Astrocyte (in vitro differentiated cells and primary cell): ENCODE results near the gene ACACA. TPM values are rescaled to one million over a fixed set of nuclear protein-coding genes. Genes with fewer than 3 reads are reported as not detected.

Experiments used
- DNase-seq: peaks from one replicate; pipeline ENCODE4 v3.0.0-alpha.2; 2010; ENCODE audit warnings: low read depth
- FAIRE-seq: peaks from 2 replicates; lab custom pipeline; 2011; peaks lifted over from hg19 to GRCh38; lab: Jason Lieb, UNC
- H2AFZ ChIP-seq: 2 replicates; pipeline ENCODE4 v1.6.0; 2012; ENCODE audit warnings: low read depth, low read length, inconsistent platforms
- H3K27ac ChIP-seq: 2 replicates; pipeline ENCODE4 v1.5.1; 2011; ENCODE audit warnings: low read depth, low read length, inconsistent platforms
- H3K27me3 ChIP-seq: 2 replicates; pipeline ENCODE4 v1.6.0; 2011; ENCODE audit warnings: low read length, inconsistent platforms; ENCODE audit not compliant: insufficient read depth
- H3K36me3 ChIP-seq: 2 replicates; pipeline ENCODE4 v1.5.1; 2011; ENCODE audit warnings: low read length, inconsistent platforms; ENCODE audit not compliant: insufficient read depth
- H3K4me1 ChIP-seq: 2 replicates; pipeline ENCODE4 v1.5.1; 2011; ENCODE audit warnings: low read length, inconsistent platforms; ENCODE audit not compliant: insufficient read depth
- H3K4me2 ChIP-seq: 2 replicates; pipeline ENCODE4 v1.6.0; 2012; ENCODE audit warnings: low read length, inconsistent platforms
- H3K4me3 ChIP-seq: 2 replicates; pipeline ENCODE4 v1.5.1; 2011; ENCODE audit warnings: low read depth, mild to moderate bottlenecking, low read length, inconsistent platforms; ENCODE audit not compliant: insufficient read depth
- H3K79me2 ChIP-seq: 2 replicates; pipeline ENCODE4 v1.6.0; 2012; ENCODE audit warnings: mild to moderate bottlenecking, low read length, inconsistent platforms; ENCODE audit not compliant: insufficient read depth
- H3K9ac ChIP-seq: 2 replicates; pipeline ENCODE4 v1.6.0; 2012; ENCODE audit warnings: mild to moderate bottlenecking, low read length, inconsistent platforms
- H3K9me3 ChIP-seq: 2 replicates; pipeline ENCODE4 v1.5.1; 2012; ENCODE audit warnings: low read depth, mild to moderate bottlenecking, low read length, inconsistent platforms; ENCODE audit not compliant: insufficient read depth
- H4K20me1 ChIP-seq: 2 replicates; pipeline ENCODE4 v1.6.0; 2012; ENCODE audit warnings: low read length, inconsistent platforms; ENCODE audit not compliant: insufficient read depth
- H3K27ac Mint-ChIP-seq: one replicate; pipeline ENCODE4 v1.8.0; 2021; ENCODE audit warnings: mild to moderate bottlenecking, mixed read lengths; ENCODE audit not compliant: unreplicated experiment
- H3K27me3 Mint-ChIP-seq: one replicate; pipeline ENCODE4 v1.8.0; 2021; ENCODE audit warnings: low read depth, mixed read lengths; ENCODE audit not compliant: unreplicated experiment
- H3K36me3 Mint-ChIP-seq: one replicate; pipeline ENCODE4 v1.8.0; 2021; ENCODE audit warnings: low read depth, mixed read lengths; ENCODE audit not compliant: unreplicated experiment
- H3K4me1 Mint-ChIP-seq: one replicate; pipeline ENCODE4 v1.8.0; 2021; ENCODE audit warnings: low read depth, mixed read lengths; ENCODE audit not compliant: unreplicated experiment
- H3K4me3 Mint-ChIP-seq: one replicate; pipeline ENCODE4 v1.8.0; 2021; ENCODE audit warnings: mild to moderate bottlenecking, moderate library complexity, mixed read lengths; ENCODE audit not compliant: unreplicated experiment
- H3K9me3 Mint-ChIP-seq: one replicate; pipeline ENCODE4 v1.8.0; 2021; ENCODE audit warnings: mild to moderate bottlenecking, mixed read lengths; ENCODE audit not compliant: unreplicated experiment
- CTCF ChIP-seq: IDR thresholded peaks from 2 replicates; pipeline ENCODE4 v1.5.1; 2011; ENCODE audit warnings: low read depth, mild to moderate bottlenecking, inconsistent platforms, low read length, moderate library complexity; ENCODE audit not compliant: insufficient read depth
- EZH2 ChIP-seq: IDR thresholded peaks from 2 replicates; pipeline ENCODE4 v1.6.1; 2012; ENCODE audit warnings: mild to moderate bottlenecking, low read length, inconsistent platforms; ENCODE audit not compliant: insufficient read depth
- total RNA-seq: library from RNA; stranded (reverse); gene quantifications from 2 replicates; pipeline ENCODE4 v1.2.1, GENCODE V29; 2021

ACACA gene
- total RNA-seq, 1 donor from 2014 or later, result 88.3 TPM

DNA sequence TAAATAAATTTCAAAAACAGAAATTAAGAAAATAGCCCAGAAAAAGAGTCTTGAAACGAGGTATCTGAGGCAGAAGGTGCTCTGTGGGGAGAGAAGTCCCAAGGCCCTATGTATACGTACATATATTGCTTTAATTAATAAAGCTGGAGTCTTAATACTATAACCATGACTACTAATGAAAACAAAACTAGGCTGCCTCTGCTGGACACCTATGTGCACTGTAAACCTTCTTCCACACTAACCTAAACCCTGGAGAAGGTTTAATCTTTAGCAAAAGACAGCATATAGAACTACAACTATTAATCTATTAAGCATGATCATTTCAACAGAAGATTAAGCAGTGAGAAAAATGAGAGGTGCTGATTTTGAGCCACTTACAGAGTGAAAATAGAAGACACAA lies 184.8 kb downstream of the ACACA start:
- Histone ChIP-seq H3K36me3 (peaks cover 14% of the 10 kb centered on the region), H3K9ac (no peak overlapping the region), H3K4me2 (no peak overlapping the region), H3K4me3 (no peak overlapping the region), H3K79me2 (no peaks in the 10 kb centered on the region), H2AFZ (no peak overlapping the region), H3K27ac (no peak overlapping the region), H3K9me3 (no peaks in the 10 kb centered on the region), H3K27me3 (no peaks in the 10 kb centered on the region), H3K4me1 (no peaks in the 10 kb centered on the region), H4K20me1 (no peaks in the 10 kb centered on the region)
- DNase-seq (no peak), FAIRE-seq (no peak)
- Mint-ChIP-seq H3K9me3 (no peaks in the 10 kb centered on the region), H3K4me1 (peaks cover 16% of the 10 kb centered on the region), H3K36me3 (peaks cover 6% of the 10 kb centered on the region), H3K27me3 (no peaks in the 10 kb centered on the region), H3K27ac (no peak overlapping the region), H3K4me3 (no peak overlapping the region)
- TF ChIP-seq CTCF (peak; percentile 18), EZH2 (no peak)

DNA sequence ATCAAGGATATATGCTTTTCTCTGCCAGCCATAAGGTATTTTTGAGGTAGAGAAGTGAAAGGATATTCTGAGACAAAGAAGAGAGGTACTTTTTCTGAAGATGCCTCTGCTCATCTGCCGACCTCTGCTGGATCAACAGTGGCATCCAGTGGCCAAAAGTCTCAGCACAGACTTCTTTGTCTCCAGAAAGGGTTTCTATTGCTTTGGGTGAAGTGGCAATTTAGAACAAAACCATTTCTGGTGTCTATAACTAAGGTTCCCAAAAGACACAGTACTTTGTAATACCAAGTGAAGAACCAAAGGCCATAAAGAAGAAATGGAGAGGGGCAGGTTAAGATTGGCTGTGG lies 186.1 kb downstream of the ACACA start:
- no peak overlapping the region for H3K27ac Mint-ChIP-seq
- H3K4me1 ChIP-seq, result no peaks in the 10 kb centered on the region
- H3K79me2 ChIP-seq, result no peaks in the 10 kb centered on the region
- no peak overlapping the region for H3K27ac ChIP-seq
- no peaks in the 10 kb centered on the region for H3K27me3 Mint-ChIP-seq
- TF ChIP-seq CTCF (peak; percentile 50), EZH2 (no peak)
- H3K4me3 Mint-ChIP-seq, result no peak overlapping the region
- H3K4me1 Mint-ChIP-seq, result peaks cover 16% of the 10 kb centered on the region
- H3K27me3 ChIP-seq, result no peaks in the 10 kb centered on the region
- H4K20me1 ChIP-seq, result no peaks in the 10 kb centered on the region
- peaks cover 4% of the 10 kb centered on the region for H3K36me3 Mint-ChIP-seq
- H3K4me3 ChIP-seq, result no peak overlapping the region
- no peaks in the 10 kb centered on the region for H3K9me3 ChIP-seq
- no peaks in the 10 kb centered on the region for H3K9me3 Mint-ChIP-seq
- H3K9ac ChIP-seq, result no peak overlapping the region
- H2AFZ ChIP-seq, result no peak overlapping the region
- no peak overlapping the region for H3K4me2 ChIP-seq
- H3K36me3 ChIP-seq, result peaks cover 11% of the 10 kb centered on the region
- DNase-seq (no peak), FAIRE-seq (no peak)

- Mint-ChIP-seq H3K36me3 (no peaks in the 10 kb centered on the region), H3K27ac (no peak overlapping the region), H3K9me3 (no peaks in the 10 kb centered on the region), H3K4me1 (peaks cover 16% of the 10 kb centered on the region), H3K27me3 (no peaks in the 10 kb centered on the region), H3K4me3 (no peak overlapping the region)
- TF ChIP-seq CTCF (no peak), EZH2 (no peak)
- Histone ChIP-seq H3K4me3 (no peak overlapping the region), H3K4me2 (no peak overlapping the region), H4K20me1 (no peaks in the 10 kb centered on the region), H3K27me3 (no peaks in the 10 kb centered on the region), H3K36me3 (peaks cover 5% of the 10 kb centered on the region), H3K9ac (no peak overlapping the region), H3K79me2 (no peaks in the 10 kb centered on the region), H3K4me1 (no peaks in the 10 kb centered on the region), H3K9me3 (no peaks in the 10 kb centered on the region), H2AFZ (no peak overlapping the region), H3K27ac (no peak overlapping the region)
- FAIRE-seq (no peak), DNase-seq (no peak)
Observed at GRCh38 chr17:37219876-37220606, 186.6 kb downstream of the ACACA start.
